GM19455 (cell line): ENCODE results near the gene DDO.
"Not testable (repeated sequence)": the region's sequence is repeated elsewhere in the genome, so short reads cannot be mapped to it uniquely, and the experiment has no call there.

Experiments
- ATAC-seq: cut with Tn5 transposase; IDR thresholded peaks from one replicate; pipeline ENCODE4 v1.9.1; 2021; ENCODE audit not compliant: unreplicated experiment

DDO gene

DNA sequence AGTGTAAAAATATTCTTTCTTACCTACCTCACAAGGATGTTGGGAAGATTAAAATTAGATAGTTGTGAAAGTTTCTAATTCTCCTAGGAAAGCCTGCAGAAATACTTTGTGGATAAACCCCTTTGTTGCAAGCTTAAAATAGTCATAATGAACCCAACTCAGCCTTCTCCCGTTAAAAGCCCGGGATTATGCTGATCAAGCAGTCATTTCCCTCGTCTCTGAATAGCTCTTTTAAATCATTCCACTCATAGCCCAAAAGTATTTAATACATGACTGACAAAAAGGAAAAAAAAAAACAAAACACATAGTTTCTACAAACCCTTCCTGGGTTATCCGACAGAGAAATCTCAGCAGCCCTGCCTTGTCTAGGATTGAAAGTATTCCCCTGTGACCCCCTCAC lies 46.3 kb downstream of the DDO start:
- ATAC-seq = no peak

GRCh38 chr6:110368284-110368683 lies 47.1 kb downstream of the DDO start:
- ATAC-seq = no peak

DNA sequence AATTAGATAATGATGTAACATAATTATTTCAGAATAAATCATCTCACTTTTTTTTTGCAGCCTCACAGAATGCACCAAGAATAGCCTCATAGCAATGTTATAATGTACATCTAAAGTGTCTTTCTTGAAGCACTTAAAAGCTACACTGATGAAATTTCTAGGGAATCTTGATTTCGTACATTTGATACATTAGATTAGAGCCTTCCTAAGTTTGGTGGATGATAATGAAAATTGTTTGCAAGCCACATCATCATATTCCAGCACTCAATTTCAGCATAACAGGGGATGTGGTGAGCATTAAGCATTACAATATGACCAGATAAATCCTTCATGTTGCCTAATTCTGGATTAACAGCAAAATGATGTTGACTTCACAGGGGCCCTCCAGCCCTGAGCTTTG lies 47.5 kb downstream of the DDO start:
- ATAC-seq = no peak

DNA sequence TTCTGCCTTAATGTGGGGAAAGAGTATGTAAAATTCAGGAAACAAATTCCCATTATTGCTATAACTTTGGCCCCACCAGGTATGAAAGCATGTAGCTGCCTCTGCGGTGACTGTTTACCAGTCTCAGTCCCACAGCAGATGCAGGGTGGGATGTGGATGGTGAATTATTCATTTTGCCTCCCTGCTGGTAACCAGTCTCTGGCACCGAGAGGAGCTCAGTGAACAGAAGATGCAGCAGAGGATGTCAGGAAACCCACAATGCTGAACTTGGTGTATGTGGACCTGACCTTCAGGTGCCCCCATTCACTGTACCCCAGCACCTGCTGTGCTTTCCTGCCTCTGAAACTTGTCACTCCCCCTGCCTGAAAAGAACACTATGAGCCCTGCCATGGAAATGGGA lies 48.4 kb downstream of the DDO start:
- ATAC-seq = no peak

DNA sequence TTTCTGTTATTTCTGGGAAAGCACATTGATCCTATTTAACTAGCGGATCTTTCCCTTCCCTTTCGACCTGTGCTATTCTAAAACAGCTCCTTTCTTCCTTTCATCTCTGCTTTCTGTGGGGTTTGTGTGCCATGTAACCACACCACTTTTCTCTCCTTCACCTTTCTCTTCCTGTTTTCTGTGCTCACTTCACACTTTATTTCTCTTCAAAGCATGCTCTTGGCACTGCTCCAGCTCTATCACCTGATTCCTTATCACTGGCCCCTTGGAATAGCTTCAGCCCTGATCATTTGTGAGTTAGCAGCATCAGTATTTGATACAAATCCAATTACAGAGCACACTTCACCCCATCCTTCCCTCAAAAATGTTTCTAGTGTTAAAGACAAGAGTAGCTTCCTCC lies 49.1 kb downstream of the DDO start:
- no peak for ATAC-seq

DNA sequence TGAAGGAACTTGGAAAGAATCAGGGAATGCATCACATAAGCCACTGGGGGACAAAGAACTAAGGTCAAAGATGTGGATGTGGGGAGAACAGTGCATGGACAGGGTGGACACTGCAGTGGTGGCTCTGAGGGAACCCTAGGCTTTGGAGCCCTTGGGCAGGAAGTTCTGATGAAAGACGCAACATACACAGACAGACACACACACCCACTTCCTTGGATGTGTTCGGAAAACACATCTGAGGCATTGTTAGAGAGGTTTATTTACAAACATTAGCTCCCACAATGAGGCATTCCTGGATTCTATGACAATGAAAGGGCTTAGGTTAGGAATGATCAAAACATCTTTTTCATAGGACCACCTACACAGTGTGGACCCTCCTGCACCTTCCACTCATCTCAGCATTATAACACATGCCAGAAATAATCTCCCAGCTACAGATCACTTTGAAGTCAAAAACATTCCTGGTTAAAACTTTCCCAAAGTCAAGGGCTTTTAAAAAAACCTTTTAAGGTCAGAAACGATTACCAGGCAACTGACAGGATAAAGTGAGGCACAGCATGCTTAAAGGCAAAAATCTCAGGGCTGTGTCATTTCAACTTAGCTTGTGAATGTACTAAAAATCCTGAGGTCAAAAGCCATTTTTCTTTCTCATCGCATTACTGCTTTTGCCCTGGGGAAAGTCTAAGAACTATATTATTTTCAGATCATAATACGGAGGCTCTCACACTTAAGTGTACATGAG lies 50.8 kb downstream of the DDO start:
- no peak for ATAC-seq

DNA sequence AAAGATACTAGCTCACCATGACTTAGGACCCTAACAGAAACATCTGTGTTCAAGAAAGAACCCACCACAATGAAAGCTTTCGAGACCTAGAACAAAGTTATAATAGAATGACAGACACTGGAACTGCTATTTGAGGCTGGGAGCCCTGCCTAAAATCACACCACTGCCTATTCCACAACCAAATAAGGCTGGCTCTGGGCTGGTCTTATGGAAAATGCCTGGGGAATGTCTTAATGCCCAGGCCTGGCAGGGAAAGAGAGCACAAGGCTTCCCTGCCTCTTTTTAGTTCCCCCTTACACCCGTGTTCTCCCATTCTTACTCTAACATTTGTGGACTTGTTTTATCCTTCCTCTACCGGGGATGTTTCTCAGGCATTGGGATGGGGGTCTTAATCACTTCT lies 51.6 kb downstream of the DDO start:
- no peak for ATAC-seq

- ATAC-seq = no peak
These were observed 54.7 kb downstream of the DDO start for GRCh38 chr6:110360676-110361075.

DNA sequence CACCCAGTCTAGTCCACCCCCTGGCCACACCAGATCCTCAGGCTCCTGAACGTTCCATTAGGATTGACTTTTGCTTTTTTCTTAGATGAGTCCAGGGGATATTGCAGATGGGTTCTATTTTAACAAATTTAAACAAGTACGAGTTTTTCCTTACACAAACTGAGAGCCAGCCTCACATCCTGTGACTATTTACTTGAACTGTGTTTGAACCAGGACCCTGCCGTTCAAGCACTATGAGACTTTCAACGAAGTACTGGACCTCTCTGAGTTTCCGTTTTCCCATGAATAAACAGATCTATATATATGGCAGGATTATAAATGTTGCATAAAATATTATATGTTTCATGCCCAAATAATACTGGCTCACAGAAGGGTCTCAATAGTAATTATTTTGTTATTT lies 55.8 kb downstream of the DDO start:
- no peak for ATAC-seq

DNA sequence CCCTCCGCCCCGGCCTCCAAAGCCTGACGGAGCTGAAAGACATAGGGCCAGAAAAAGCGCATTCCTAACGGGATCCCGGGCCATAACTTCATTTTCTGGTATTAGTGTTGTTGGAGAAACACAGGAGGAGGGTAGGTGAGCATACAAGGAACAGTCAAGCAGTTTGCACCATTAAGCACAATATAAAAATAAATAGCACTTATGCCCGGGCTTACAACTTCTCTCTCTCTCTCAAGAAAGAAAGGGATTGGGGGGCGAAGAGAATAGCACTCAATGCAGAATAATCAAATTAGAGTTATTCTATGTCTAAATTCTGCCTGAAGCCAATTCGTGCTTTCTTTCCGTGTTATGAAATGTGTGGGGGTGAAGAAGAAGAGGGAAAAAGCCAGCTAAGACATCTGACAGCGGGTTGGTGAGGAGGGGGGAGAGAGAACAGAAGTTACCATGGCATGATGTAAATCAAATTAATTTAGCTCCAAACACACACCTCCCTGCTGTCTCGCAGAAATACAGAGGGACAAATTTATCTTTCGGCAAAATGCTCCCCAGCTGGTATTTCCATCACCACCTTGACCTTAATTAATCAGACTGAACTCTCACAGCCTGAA lies 56.7 kb downstream of the DDO start:
- no peak for ATAC-seq

DNA sequence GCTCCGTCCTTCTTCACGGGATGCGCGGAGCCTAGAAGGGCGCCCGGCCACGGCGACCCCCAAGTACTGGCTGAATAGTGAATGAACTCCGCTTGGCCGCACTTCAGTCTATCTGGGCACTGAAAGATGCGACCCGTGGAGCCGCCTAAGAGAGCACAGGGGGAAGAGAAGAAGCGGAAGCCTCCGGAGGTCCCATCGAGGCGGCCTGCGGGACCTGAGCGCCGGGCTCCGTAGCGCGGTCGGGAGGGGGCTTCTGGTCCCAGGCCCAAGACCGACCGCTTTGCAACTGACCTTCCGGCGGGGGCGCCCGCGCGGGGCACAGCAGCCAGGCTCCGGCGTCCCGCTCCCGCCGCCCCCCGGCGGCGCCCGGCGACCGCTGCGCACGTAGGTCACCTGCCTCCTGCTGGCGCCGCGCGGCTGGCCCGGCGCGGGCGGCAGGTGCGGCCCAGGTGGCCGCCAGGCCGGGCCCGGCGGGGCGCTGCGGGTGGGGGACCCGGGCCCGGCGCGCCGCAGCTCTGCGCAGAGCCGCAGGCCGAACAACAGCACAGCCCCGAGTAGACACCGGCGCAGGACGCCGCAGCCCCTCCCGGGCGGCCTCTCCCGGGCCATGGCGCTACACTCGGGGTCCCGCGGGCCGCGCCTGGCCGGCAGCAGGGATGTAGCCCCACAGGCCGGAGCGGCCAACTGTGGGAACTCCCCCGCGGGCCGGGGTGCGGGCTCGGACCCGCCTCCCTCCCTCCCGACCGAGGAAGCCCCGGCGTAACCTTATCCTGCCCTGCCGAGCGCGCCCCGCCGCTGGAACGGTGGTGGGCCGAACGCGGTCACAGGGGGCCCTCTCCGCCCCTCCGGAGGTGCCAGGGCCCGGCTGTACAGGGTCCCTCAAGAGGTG lies 57.5 kb downstream of the DDO start, which contains the start of gene METTL24:
Gene METTL24 (minus strand): TSS at position 686 of the 889 bp plus-strand sequence. CDS start 77 bp downstream, at position 609.
- ATAC-seq = no peak

DNA sequence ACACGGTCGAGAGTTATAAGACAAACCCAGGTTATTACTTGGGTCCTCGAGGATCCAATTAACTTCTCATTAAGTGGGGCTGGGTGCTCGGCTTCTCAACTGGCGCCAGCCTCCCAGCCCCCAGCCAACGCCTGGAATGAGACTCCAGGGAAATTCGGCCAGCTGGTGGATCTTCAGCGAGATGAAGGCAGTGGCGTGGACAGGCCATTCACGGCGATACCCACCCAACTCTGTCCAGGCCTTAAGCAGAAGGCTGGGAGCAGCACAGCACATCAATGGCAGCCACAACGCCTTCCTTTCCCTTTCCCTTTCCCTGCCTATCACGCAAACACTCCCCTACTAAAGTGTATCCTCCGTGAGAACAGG lies 58.1 kb downstream of the DDO start:
- no peak for ATAC-seq

GRCh38 chr6:110356778-110357177 lies 58.6 kb downstream of the DDO start:
- no peak for ATAC-seq

- no peak for ATAC-seq
These were observed 59.6 kb downstream of the DDO start for GRCh38 chr6:110355727-110356126.

GRCh38 chr6:110355022-110355421 lies 60.4 kb downstream of the DDO start:
- ATAC-seq = no peak

- no peak for ATAC-seq
These were observed 61.2 kb downstream of the DDO start for GRCh38 chr6:110354153-110354552.

DNA sequence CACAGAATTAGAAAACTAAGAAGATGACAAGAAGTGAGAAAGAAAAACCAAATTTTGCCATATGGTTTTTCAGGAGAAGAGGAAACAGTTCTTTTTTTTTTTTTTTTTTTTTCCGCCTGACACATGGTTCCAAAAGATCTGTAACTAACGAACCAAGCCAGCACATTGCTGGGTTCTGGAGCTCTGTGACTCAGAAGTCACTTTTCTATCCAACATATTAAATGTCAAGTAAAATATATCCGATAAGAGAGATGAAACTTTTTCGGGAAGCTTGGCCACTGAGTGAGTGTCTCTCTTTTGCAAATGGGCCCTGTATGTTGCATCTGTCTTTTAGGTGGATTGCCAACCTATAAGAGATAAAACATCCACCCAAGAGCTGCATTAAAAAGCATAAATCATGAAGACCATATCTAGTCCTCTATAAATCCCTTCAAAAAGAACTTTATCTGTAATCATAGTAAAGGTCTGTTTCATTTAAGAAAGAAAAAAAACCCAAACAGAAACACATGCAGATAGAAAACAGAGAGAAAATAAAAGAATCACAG lies 61.8 kb downstream of the DDO start:
- ATAC-seq = no peak

DNA sequence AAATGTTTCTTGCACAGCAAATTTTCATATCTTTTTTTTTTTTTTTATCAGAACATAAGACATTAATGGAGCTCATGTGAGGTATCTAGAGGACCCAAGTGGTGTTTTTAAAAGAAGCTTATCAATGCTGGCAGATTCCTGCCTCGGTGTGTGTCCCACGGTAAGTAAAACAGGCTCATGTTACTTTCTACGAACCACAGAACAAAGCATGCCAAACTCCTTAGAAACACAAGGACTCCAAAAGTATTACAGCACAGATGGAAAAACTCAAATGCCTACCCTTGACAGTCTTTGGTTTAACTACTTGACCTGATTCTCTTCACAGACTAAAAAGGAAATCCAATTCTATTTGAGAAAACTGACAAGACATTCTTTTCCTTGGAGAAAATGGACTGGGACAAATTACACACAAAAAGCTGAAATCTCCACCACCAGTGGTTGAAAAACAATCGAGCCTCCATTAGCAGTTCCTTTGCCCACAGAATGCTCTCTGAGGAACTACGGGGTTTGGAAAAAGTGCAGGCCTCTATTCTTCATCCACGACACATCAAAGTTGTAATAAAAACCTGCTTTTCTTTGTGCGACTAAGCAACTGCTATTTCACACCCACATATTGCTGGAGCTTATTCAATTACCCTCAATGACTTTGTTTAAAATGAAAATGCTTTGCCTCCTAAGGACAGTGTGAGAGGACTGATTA lies 62.7 kb downstream of the DDO start:
- ATAC-seq = no peak

GRCh38 chr6:110351986-110352385 lies 63.4 kb downstream of the DDO start:
- no peak for ATAC-seq

GRCh38 chr6:110351546-110351945 lies 63.8 kb downstream of the DDO start:
- ATAC-seq = no peak

DNA sequence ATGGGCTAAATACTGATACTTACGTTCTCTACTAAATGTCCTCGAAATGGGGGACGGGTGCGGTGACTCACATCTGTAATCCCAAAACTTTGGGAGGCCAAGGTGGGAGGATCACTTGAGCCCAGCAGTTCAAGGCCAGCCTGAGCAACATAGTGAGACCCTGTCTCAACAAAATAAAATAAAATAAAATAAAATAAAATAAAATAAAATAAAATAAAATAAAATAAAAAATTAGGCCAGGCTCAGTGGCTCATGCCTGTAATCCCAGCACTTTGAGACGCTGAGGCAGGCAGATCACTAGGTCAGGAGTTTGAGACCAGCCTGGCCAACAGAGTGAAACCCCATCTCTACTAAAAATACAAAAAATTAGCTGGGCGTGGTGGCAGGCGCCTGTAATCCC lies 64.8 kb downstream of the DDO start:
- not testable (repeated sequence) for ATAC-seq
